Kidney epithelial cell (primary cell): Measurements from ENCODE around the gene CTRL. TPM values are rescaled to one million over a fixed set of nuclear protein-coding genes. Genes with fewer than 3 reads are reported as not detected.

Experiments used
- DNase-seq: peaks from one replicate; pipeline ENCODE4 v3.0.0-alpha.2; 2010; ENCODE audit warnings: low read depth
- H3K27me3 ChIP-seq: 2 replicates; pipeline ENCODE4 v1.6.0; 2011; ENCODE audit warnings: low read length; ENCODE audit not compliant: control insufficient read depth, insufficient read depth
- H3K36me3 ChIP-seq: 2 replicates; pipeline ENCODE4 v1.5.1; 2011; ENCODE audit warnings: low read length; ENCODE audit not compliant: control insufficient read depth, insufficient read depth
- H3K4me3 ChIP-seq: 2 replicates; pipeline ENCODE4 v1.5.1; 2011; ENCODE audit warnings: low read depth, mild to moderate bottlenecking, control low read depth, low read length
- total RNA-seq: library from RNA; depleted of rRNA; stranded (reverse); fragments of >200 nt; gene quantifications from 2 replicates; pipeline ENCODE4 v1.2.3, GENCODE V29; 2015
- TF ChIP-seq, protein P1 (sequence below): IDR thresholded peaks from 2 replicates; pipeline ENCODE4 v1.5.1; 2011; ENCODE audit warnings: mild to moderate bottlenecking, moderate library complexity, low read length, control low read depth, inconsistent platforms; ENCODE audit not compliant: insufficient read depth, poor library complexity, severe bottlenecking

CTRL gene
- total RNA-seq, 1 donor from 2014 or later, result not detected

DNA sequence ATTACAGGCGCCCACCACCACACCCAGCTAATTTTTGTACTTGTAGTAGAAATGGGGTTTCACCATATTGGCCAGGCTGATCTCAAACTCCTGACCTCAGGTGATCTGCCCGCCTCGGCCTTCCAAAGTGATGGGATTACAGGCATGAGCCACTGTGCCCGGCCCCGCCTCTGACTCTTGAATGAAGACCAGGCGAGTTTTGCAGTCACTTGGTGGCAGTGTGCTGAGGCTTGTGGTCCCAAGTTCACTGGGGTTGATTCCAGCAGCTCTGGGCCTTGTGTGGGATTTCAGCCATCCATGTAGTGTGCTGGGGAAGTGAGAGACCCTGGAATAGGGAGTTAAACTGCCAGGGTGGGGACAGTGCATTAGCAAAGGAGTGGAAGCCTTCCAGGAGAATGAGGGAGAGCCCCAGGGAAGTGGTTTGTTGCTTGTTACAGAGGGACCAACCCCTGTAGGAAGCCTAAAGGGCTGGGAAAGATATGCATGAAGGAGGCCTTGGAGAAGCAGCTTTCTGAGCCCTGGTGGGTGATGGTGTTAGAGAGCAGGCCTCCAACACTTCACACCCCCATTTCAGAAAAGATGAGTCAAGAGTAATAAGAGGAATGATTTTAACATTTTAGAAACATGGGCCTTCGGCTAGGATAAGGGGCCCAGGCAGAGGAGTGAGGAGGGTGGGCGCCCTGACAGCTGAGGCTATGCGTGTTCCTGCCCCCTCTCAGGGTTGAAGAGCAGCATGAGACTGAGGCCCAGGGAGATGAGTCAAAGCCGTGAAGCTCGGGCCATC is 24.1 kb downstream of the CTRL start:
- Histone ChIP-seq H3K36me3 (peaks cover 2% of the 10 kb centered on the region), H3K4me3 (no peak overlapping the region), H3K27me3 (no peaks in the 10 kb centered on the region)
- TF ChIP-seq, protein P1, sequence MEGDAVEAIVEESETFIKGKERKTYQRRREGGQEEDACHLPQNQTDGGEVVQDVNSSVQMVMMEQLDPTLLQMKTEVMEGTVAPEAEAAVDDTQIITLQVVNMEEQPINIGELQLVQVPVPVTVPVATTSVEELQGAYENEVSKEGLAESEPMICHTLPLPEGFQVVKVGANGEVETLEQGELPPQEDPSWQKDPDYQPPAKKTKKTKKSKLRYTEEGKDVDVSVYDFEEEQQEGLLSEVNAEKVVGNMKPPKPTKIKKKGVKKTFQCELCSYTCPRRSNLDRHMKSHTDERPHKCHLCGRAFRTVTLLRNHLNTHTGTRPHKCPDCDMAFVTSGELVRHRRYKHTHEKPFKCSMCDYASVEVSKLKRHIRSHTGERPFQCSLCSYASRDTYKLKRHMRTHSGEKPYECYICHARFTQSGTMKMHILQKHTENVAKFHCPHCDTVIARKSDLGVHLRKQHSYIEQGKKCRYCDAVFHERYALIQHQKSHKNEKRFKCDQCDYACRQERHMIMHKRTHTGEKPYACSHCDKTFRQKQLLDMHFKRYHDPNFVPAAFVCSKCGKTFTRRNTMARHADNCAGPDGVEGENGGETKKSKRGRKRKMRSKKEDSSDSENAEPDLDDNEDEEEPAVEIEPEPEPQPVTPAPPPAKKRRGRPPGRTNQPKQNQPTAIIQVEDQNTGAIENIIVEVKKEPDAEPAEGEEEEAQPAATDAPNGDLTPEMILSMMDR, result no peak
- no peak for DNase-seq

DNA sequence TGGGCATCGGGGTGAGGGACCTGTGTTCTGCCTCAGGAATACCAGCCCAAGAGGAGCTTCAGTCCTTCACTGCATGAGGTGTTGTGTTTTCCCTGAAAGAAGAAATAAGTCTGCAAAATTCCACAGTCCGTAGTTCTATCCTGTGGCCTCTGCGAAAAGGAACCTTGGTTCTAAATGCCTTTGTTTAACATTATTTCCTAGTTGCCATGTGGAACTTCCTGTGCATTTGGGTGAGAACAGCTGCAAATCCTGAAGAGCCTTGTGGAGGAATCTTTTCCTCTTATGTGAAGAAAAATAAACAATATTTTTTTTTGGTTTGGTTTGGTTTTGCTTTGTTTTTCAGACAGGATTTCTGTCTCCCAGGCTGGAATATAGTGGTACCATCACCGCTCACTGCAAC is 28.8 kb downstream of the CTRL start:
- DNase-seq, result no peak
- no peaks in the 10 kb centered on the region for H3K36me3 ChIP-seq
- TF ChIP-seq, protein P1, result no peak
- H3K4me3 ChIP-seq, result no peak overlapping the region
- H3K27me3 ChIP-seq, result no peaks in the 10 kb centered on the region

DNA sequence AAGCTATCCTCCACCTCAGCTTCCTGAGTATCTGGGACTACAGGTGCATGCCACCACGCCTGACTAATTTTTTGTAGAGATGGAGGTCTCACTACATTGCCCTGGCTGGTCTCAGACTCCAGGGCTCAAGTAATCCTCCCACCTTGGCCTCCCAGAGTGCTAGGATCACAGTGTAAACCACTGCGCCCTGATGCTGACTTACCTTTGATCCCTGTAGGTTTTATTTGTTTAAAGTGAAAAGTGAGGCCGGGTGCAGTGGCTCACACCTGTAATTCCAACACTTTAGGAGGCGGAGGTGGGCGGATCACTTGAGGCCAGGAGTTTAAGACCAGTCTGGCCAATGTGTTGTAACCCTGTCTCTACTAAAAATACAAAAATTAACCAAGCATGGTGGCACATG is 29.9 kb downstream of the CTRL start:
- TF ChIP-seq, protein P1, result no peak
- no peak for DNase-seq
- H3K4me3 ChIP-seq, result no peak overlapping the region
- no peaks in the 10 kb centered on the region for H3K27me3 ChIP-seq
- H3K36me3 ChIP-seq, result no peaks in the 10 kb centered on the region

DNA sequence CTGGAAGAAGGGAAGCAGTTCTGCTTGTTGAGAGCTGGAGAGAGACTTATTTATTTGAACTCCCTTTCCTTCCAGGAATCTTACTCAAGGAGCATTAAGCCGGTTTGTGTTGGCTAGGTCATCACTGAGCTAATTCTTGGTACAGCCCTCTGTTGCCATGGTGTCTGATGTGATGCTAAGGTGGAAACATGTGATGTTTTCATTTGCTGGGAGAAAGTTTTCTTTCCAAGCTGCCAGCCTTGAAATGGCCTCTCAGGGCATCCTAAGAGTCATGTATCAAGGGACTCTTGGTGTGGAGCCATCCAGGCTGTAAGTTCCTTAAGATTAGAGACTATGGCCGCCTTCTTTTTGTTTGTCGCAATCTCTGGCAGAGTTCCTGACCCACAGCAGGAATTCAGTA is 34.4 kb downstream of the CTRL start:
- no peaks in the 10 kb centered on the region for H3K36me3 ChIP-seq
- DNase-seq, result no peak
- H3K27me3 ChIP-seq, result no peaks in the 10 kb centered on the region
- no peak overlapping the region for H3K4me3 ChIP-seq
- TF ChIP-seq, protein P1, result no peak

DNA sequence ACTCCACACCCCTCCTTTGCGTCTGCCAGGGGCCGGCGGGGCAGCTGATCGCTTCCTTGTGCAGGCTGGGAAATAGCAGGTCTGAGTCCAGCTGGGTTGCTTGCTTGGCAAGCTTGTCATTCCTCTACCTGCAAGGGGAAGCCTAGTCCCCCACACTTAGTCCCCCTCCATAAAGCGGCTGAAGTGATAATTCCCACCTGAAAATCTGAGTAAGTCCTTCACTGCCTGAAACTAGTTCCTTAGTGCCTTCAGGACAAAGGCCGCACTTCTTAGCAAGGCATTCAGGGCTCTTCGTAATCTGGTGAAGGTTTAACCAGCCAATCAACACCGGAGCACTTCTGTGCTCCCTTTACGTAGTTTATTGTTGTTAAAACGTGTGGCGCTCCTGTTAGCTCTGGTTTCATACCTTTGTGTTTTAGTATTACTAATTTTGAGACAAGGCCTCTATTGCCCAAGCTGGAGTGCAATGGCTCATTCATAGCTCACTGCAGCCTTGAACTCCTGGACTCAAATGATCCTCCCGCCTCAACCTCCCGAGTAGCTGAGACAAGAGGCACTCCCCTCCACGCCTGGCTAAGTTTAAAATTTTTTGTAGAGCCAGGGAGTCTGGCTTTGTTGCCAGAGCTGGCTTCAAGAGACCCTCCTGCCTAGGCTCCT is 37.8 kb downstream of the CTRL start:
- Histone ChIP-seq H3K4me3 (peak overlapping the region; percentile 91), H3K36me3 (no peaks in the 10 kb centered on the region), H3K27me3 (no peaks in the 10 kb centered on the region)
- TF ChIP-seq, protein P1, result no peak
- DNase-seq, result no peak
